Ishikawa (cell line): ENCODE data around the gene MXD1.

ENCODE experiments used
- CEBPB ChIP-seq: IDR thresholded peaks from 2 replicates; pipeline ENCODE4 v1.6.1; 2012
- CREB1 ChIP-seq: IDR thresholded peaks from 2 replicates; pipeline ENCODE4 v1.6.1; 2012; ENCODE audit warnings: low read depth
- EGR1 ChIP-seq: IDR thresholded peaks from 2 replicates; pipeline ENCODE4 v1.6.1; 2012
- EP300 ChIP-seq: IDR thresholded peaks from 2 replicates; pipeline ENCODE4 v1.6.1; 2012; ENCODE audit warnings: borderline replicate concordance
- FOXM1 ChIP-seq: IDR thresholded peaks from 2 replicates; pipeline ENCODE4 v1.6.1; 2012; ENCODE audit warnings: low read depth, borderline replicate concordance
- MAX ChIP-seq: IDR thresholded peaks from 2 replicates; pipeline ENCODE4 v1.6.1; 2012
- NFIC ChIP-seq: IDR thresholded peaks from 2 replicates; pipeline ENCODE4 v1.6.1; 2012
- RAD21 ChIP-seq: IDR thresholded peaks from 2 replicates; pipeline ENCODE4 v1.6.1; 2012; ENCODE audit warnings: low read depth
- TAF1 ChIP-seq: IDR thresholded peaks from 2 replicates; pipeline ENCODE4 v1.6.1; 2012; ENCODE audit warnings: low read depth, mild to moderate bottlenecking
- TCF12 ChIP-seq: IDR thresholded peaks from 2 replicates; pipeline ENCODE4 v1.6.1; 2012; ENCODE audit warnings: low read depth
- TEAD4 ChIP-seq: IDR thresholded peaks from 2 replicates; pipeline ENCODE4 v1.6.1; 2012
- YY1 ChIP-seq: IDR thresholded peaks from 2 replicates; pipeline ENCODE4 v1.6.1; 2012; ENCODE audit warnings: low read depth
- ZBTB7A ChIP-seq: IDR thresholded peaks from 2 replicates; pipeline ENCODE4 v1.6.1; 2012; ENCODE audit warnings: low read depth
- TF ChIP-seq, protein P1 (sequence below): IDR thresholded peaks from 2 replicates; pipeline ENCODE4 v1.6.1; 2012
- TF ChIP-seq, protein P2 (sequence below): IDR thresholded peaks from 2 replicates; pipeline ENCODE4 v1.6.1; 2012; ENCODE audit warnings: low read depth, mild to moderate bottlenecking

Gene MXD1

GRCh38 chr2:69945441-69945840 is 30.5 kb downstream of the MXD1 start:
- no peak for TF ChIP-seq TAF1
- TF ChIP-seq EGR1, result no peak
- TF ChIP-seq, protein P1, sequence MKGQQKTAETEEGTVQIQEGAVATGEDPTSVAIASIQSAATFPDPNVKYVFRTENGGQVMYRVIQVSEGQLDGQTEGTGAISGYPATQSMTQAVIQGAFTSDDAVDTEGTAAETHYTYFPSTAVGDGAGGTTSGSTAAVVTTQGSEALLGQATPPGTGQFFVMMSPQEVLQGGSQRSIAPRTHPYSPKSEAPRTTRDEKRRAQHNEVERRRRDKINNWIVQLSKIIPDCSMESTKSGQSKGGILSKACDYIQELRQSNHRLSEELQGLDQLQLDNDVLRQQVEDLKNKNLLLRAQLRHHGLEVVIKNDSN, result no peak
- TF ChIP-seq FOXM1, result no peak

- TF ChIP-seq ZBTB7A (no peak), TEAD4 (no peak), FOXM1 (no peak), YY1 (no peak), RAD21 (no peak), TAF1 (no peak)
- TF ChIP-seq, protein P1, result no peak
- TF ChIP-seq, protein P2, sequence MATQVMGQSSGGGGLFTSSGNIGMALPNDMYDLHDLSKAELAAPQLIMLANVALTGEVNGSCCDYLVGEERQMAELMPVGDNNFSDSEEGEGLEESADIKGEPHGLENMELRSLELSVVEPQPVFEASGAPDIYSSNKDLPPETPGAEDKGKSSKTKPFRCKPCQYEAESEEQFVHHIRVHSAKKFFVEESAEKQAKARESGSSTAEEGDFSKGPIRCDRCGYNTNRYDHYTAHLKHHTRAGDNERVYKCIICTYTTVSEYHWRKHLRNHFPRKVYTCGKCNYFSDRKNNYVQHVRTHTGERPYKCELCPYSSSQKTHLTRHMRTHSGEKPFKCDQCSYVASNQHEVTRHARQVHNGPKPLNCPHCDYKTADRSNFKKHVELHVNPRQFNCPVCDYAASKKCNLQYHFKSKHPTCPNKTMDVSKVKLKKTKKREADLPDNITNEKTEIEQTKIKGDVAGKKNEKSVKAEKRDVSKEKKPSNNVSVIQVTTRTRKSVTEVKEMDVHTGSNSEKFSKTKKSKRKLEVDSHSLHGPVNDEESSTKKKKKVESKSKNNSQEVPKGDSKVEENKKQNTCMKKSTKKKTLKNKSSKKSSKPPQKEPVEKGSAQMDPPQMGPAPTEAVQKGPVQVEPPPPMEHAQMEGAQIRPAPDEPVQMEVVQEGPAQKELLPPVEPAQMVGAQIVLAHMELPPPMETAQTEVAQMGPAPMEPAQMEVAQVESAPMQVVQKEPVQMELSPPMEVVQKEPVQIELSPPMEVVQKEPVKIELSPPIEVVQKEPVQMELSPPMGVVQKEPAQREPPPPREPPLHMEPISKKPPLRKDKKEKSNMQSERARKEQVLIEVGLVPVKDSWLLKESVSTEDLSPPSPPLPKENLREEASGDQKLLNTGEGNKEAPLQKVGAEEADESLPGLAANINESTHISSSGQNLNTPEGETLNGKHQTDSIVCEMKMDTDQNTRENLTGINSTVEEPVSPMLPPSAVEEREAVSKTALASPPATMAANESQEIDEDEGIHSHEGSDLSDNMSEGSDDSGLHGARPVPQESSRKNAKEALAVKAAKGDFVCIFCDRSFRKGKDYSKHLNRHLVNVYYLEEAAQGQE, result no peak
These were observed 31.0 kb downstream of the MXD1 start for GRCh38 chr2:69945941-69946340.

- TF ChIP-seq MAX, result no peak
- no peak for TF ChIP-seq RAD21
- no peak for TF ChIP-seq FOXM1
- no peak for TF ChIP-seq EGR1
- no peak for TF ChIP-seq CREB1
- no peak for TF ChIP-seq TCF12
- no peak for TF ChIP-seq EP300
- TF ChIP-seq YY1, result no peak
- TF ChIP-seq, protein P1, result no peak
These were observed 31.7 kb downstream of the MXD1 start for GRCh38 chr2:69946351-69947324.

GRCh38 chr2:69947325-69947931 is 32.5 kb downstream of the MXD1 start:
- TF ChIP-seq MAX (no peak), EGR1 (no peak), NFIC (no peak), ZBTB7A (no peak), TCF12 (no peak), TEAD4 (no peak), CREB1 (no peak), CEBPB (no peak), RAD21 (no peak), EP300 (no peak), FOXM1 (no peak), YY1 (no peak), TAF1 (no peak)
- TF ChIP-seq, protein P2, result no peak
- TF ChIP-seq, protein P1, result no peak

DNA sequence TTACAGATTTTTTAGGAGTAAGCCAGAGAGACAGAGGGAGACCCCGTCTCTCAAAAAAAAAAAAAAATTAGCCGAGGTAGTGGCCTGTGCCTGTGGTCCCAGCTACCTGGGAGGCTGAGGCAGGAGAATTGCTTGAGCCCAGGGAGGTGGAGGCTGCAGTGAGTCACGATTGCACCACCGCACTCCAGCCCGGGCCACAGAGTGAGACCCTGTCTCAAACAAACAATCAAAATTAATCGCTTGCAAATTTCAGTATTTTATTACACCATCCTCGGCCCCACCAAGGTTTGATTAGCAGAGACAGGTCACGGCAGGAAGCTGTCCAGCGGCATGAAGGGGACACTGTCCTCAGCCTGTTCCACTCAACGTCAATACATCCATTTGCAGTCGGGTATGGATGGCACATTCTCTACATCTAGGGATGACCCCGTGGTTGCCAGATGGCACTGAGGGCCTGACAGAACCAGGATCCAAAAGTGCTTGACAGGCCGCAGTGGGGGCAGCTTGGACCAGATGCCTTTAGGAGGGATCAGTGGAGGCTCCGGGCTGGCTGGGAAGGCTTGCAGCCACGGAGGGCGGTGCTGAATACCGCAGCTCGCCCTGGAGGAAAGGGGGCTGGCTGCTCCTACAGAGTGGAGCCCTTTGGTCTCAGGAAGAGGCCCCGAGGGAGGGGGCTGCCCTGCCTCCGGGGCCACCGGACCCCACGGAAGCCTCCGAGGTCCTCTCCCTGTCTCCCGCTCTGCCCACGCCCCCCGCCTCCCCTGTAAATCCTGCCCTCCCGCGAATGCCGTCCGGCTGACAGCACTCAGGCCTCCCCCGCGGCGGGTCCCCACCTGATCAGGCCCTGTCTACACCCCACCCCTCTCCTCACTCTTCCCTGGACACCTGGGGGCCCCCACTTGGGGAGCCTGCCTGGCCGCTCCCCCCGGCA is 33.4 kb downstream of the MXD1 start:
- TF ChIP-seq MAX, result no peak
- TF ChIP-seq NFIC, result no peak
- no peak for TF ChIP-seq ZBTB7A
- no peak for TF ChIP-seq YY1
- no peak for TF ChIP-seq FOXM1
- no peak for TF ChIP-seq TCF12
- no peak for TF ChIP-seq TAF1
- no peak for TF ChIP-seq EGR1
- TF ChIP-seq, protein P1, result no peak
- no peak for TF ChIP-seq RAD21
- no peak for TF ChIP-seq CEBPB
- TF ChIP-seq, protein P2, result no peak
- TF ChIP-seq CREB1, result no peak
- TF ChIP-seq EP300, result no peak
